PC-9 (cell line): ENCODE results near the gene LIPG. TPM values are rescaled to one million over a fixed set of nuclear protein-coding genes. Genes with fewer than 3 reads are reported as not detected.

Source experiments
- BruUV-seq: library from RNA; stranded (reverse); fragments of 400-500 nt; replicated peaks from 2 replicates; lab custom pipeline; 2021; lab: Mats Ljungman, UMichigan
- CTCF ChIA-PET: fragments of 300-600 bp; sonication (Branson Sonifier 250); formaldehyde crosslinking; loops from one replicate; lab custom pipeline; 2022; ENCODE audit warnings: antibody characterized with exemption; lab: Charles Lee
- POLR2A ChIA-PET: fragments of 300-600 bp; sonication (Branson Sonifier 250); formaldehyde crosslinking; loops from one replicate; lab custom pipeline; 2022; ENCODE audit warnings: antibody characterized with exemption; ENCODE audit not compliant: unreplicated experiment; lab: Charles Lee
- DNase-seq, 2 experiments: peaks; one replicate each; pipeline versions ENCODE4 v3.0.0 to v3.0.0-alpha.2; 2015 to 2022; ENCODE audit warnings: mixed read lengths in 1 of 2
- H2AFZ ChIP-seq: fragments of 200-600 bp; sonication (generic); 2 replicates; pipeline ENCODE4 v1.8.1; 2017; ENCODE audit warnings: antibody characterized with exemption
- H3F3A ChIP-seq: fragments of 200-600 bp; sonication (generic); 2 replicates; pipeline ENCODE4 v1.8.1; 2017; ENCODE audit warnings: antibody characterized with exemption, mild to moderate bottlenecking, low read depth; ENCODE audit not compliant: insufficient read depth
- H3K27ac ChIP-seq: fragments of 200-600 bp; sonication (generic); 2 replicates; pipeline ENCODE4 v1.6.1; 2016; ENCODE audit warnings: mixed run types
- H3K27me3 ChIP-seq: fragments of 200-600 bp; sonication (generic); 2 replicates; pipeline ENCODE4 v1.6.1; 2016; ENCODE audit warnings: low read depth, mixed run types; ENCODE audit not compliant: insufficient read depth
- H3K36me3 ChIP-seq: fragments of 200-600 bp; sonication (generic); 2 replicates; pipeline ENCODE4 v1.6.1; 2016; ENCODE audit warnings: low read depth, mixed run types
- H3K4me1 ChIP-seq: fragments of 200-600 bp; sonication (generic); replicated peaks from 2 replicates; pipeline ENCODE4 v1.6.1; 2016; ENCODE audit warnings: mixed run types; ENCODE audit not compliant: insufficient read depth
- H3K4me2 ChIP-seq: fragments of 200-600 bp; sonication (generic); 2 replicates; pipeline ENCODE4 v1.6.1; 2017; ENCODE audit warnings: mixed run types
- H3K4me3 ChIP-seq: fragments of 200-600 bp; sonication (generic); 2 replicates; pipeline ENCODE4 v1.6.1; 2016; ENCODE audit warnings: mixed run types
- H3K79me2 ChIP-seq: fragments of 200-600 bp; sonication (generic); 2 replicates; pipeline ENCODE4 v1.6.1; 2017; ENCODE audit warnings: low read depth, mixed run types
- H3K9me2 ChIP-seq: fragments of 200-600 bp; sonication (generic); 2 replicates; pipeline ENCODE4 v1.8.1; 2017; ENCODE audit warnings: mild to moderate bottlenecking; ENCODE audit not compliant: insufficient read depth
- H3K9me3 ChIP-seq: fragments of 200-600 bp; sonication (generic); 2 replicates; pipeline ENCODE4 v1.8.1; 2016; ENCODE audit warnings: low read depth; ENCODE audit not compliant: insufficient read depth
- H4K20me1 ChIP-seq: fragments of 200-600 bp; sonication (generic); 2 replicates; pipeline ENCODE4 v1.8.1; 2017; ENCODE audit not compliant: insufficient read depth
- EZH2 ChIP-seq: fragments of 200-600 bp; sonication (generic); IDR thresholded peaks from 2 replicates; pipeline ENCODE4 v1.8.0; 2017; ENCODE audit warnings: antibody characterized with exemption, low read depth
- intact Hi-C: fragments of 100-400 bp; cut with micrococcal nuclease; formaldehyde crosslinking; loops from one replicate; pipeline ENCODE4 v1.10.0; 2022; ENCODE audit not compliant: unreplicated experiment
- total RNA-seq: library from RNA; stranded (reverse); gene quantifications from 2 replicates; pipeline ENCODE4 v1.2.3, GENCODE V29; 2021
- TF ChIP-seq, protein P1 (sequence below): fragments of 200-600 bp; sonication (generic); conservative IDR thresholded peaks from 2 replicates; pipeline ENCODE4 v1.6.1; 2017; ENCODE audit warnings: mixed run types, antibody characterized with exemption, mild to moderate bottlenecking, moderate library complexity

Gene LIPG
- total RNA-seq, 1 experiment from 2014 or later: 30.9 TPM

DNA sequence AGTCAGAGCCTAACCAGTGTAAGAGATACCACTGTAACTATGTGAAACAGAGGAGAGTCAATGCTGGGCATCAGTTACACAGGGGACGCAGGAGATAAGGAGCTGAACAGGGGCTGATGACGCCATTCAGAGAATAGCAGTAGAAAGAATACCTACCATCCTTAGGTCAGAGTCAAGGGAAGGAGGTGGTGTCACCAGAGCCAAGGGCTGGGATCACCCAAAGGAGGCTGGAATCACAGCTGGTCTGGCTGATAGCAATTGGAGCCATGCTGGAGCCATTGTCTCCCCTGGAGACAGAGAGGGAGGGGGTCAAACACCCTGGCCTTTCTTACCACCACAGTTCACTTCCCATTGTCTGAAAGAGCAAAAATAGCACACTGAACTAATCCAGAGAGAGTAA is 37.5 kb upstream of the LIPG start:
- no peaks in the 10 kb centered on the region for H3K27me3 ChIP-seq
- no TSS peak for BruUV-seq
- H3K4me3 ChIP-seq: no peak overlapping the region
- H3K9me2 ChIP-seq: no peaks in the 10 kb centered on the region
- H3K9me3 ChIP-seq: no peaks in the 10 kb centered on the region
- intact Hi-C loops: no loop called here
- H3K4me1 ChIP-seq: 0 out of 2 replicates have a peak, but pooled peaks cover 12% of the 10 kb centered on the region
- no peaks in the 10 kb centered on the region for H4K20me1 ChIP-seq
- ChIA-PET POLR2A (no interaction called here), CTCF (interaction anchor here (0.6 kb wide), 1 partner anchor 947 kb away, joined by 3 read pairs; no protein-coding TSS in a partner anchor)
- no peaks in the 10 kb centered on the region for H3K36me3 ChIP-seq
- DNase-seq: no peak
- no peak overlapping the region for H3K4me2 ChIP-seq
- 0 out of 2 replicates have a peak, but pooled peaks cover 10% of the 10 kb centered on the region for H3F3A ChIP-seq
- H2AFZ ChIP-seq: no peak overlapping the region
- H3K79me2 ChIP-seq: no peaks in the 10 kb centered on the region
- no peak overlapping the region for H3K27ac ChIP-seq
- TF ChIP-seq, protein P1, sequence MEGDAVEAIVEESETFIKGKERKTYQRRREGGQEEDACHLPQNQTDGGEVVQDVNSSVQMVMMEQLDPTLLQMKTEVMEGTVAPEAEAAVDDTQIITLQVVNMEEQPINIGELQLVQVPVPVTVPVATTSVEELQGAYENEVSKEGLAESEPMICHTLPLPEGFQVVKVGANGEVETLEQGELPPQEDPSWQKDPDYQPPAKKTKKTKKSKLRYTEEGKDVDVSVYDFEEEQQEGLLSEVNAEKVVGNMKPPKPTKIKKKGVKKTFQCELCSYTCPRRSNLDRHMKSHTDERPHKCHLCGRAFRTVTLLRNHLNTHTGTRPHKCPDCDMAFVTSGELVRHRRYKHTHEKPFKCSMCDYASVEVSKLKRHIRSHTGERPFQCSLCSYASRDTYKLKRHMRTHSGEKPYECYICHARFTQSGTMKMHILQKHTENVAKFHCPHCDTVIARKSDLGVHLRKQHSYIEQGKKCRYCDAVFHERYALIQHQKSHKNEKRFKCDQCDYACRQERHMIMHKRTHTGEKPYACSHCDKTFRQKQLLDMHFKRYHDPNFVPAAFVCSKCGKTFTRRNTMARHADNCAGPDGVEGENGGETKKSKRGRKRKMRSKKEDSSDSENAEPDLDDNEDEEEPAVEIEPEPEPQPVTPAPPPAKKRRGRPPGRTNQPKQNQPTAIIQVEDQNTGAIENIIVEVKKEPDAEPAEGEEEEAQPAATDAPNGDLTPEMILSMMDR: no peak
- no peak for TF ChIP-seq EZH2

DNA sequence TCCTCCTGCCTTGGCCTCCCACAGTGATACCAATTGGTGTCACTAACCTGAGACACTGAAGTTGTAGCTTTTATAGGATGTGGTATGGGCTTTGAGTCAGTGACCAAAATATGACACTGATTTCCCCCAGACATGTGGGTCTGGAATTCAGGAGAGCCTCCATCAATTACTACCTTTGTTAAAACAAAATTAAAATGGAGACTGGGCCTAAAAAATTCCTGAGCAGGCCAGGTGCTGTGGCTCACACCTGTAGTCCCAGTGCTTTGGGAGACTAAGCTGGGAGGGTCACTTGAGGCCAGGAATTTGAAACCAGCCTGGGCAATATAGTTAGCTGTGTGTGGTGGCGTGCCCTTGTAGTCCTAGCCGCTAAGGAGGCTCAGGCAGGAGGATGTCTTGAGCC is 36.9 kb upstream of the LIPG start:
- H4K20me1 ChIP-seq: no peaks in the 10 kb centered on the region
- intact Hi-C loops: no loop called here
- H3K36me3 ChIP-seq: no peaks in the 10 kb centered on the region
- no peak for TF ChIP-seq EZH2
- TF ChIP-seq, protein P1: no peak
- no peaks in the 10 kb centered on the region for H3K27me3 ChIP-seq
- DNase-seq: no peak
- BruUV-seq: no TSS peak
- no peak overlapping the region for H3K27ac ChIP-seq
- ChIA-PET CTCF (interaction anchor here (0.6 kb wide), 1 partner anchor 947 kb away, joined by 3 read pairs; no protein-coding TSS in a partner anchor), POLR2A (no interaction called here)
- no peak overlapping the region for H2AFZ ChIP-seq
- H3K9me2 ChIP-seq: no peaks in the 10 kb centered on the region
- H3K4me3 ChIP-seq: no peak overlapping the region
- no peaks in the 10 kb centered on the region for H3K79me2 ChIP-seq
- no peak overlapping the region for H3K4me2 ChIP-seq
- H3K4me1 ChIP-seq: peaks cover 12% of the 10 kb centered on the region; the same call in 1 of the 2 replicates
- 0 out of 2 replicates have a peak, but pooled peaks cover 10% of the 10 kb centered on the region for H3F3A ChIP-seq
- no peaks in the 10 kb centered on the region for H3K9me3 ChIP-seq

DNA sequence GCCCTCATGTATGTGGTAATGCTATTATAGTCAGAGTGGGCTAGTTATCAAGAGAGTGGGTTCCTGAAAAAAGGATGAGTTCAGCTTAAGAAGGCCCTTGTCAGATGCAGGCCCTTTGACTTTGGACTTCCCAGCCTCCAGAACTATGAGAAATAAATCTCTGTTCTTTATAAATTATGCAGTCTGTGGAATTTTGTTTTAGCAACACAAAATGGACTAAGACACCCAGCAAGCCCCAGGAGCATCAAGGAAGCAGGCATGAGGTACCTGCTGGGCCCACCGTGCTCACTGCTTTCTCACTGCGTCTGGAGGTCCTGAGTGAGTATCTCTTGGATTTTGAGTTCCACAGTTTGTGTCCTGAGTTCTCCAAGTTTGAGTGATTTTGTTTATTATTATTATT is 35.9 kb upstream of the LIPG start:
- Histone ChIP-seq H3K27me3 (no peaks in the 10 kb centered on the region), H3K9me2 (no peaks in the 10 kb centered on the region), H3K9me3 (no peaks in the 10 kb centered on the region), H3F3A (0 out of 2 replicates have a peak, but pooled peaks cover 7% of the 10 kb centered on the region), H3K4me2 (no peak overlapping the region), H3K27ac (no peak overlapping the region), H4K20me1 (no peaks in the 10 kb centered on the region), H3K36me3 (no peaks in the 10 kb centered on the region), H2AFZ (no peak overlapping the region), H3K4me1 (peaks cover 10% of the 10 kb centered on the region; the same call in 1 of the 2 replicates), H3K4me3 (no peak overlapping the region), H3K79me2 (no peaks in the 10 kb centered on the region)
- TF ChIP-seq EZH2: no peak
- TF ChIP-seq, protein P1: no peak
- BruUV-seq: no TSS peak
- POLR2A ChIA-PET: no interaction called here
- DNase-seq: no peak
- CTCF ChIA-PET: no interaction called here
- intact Hi-C loops: no loop called here
